ENCODE results near the gene HSFX3.

The HSFX3 gene

GRCh38 chrX:149511081-149511480 is 38.6 kb downstream of the HSFX3 start:
- no peak for ATAC-seq
- TF ChIP-seq ISL1 (CRISPR knock-in tag; IDR thresholded peaks at IDR 0.05) (no peak), TSHZ2 (CRISPR knock-in tag; IDR thresholded peaks at IDR 0.05) (no peak), TOX (CRISPR knock-in tag; IDR thresholded peaks at IDR 0.05; ENCODE audit: borderline replicate concordance) (no peak), TCF4 (CRISPR knock-in tag; IDR thresholded peaks at IDR 0.05; ENCODE audit: borderline replicate concordance) (no peak), BACH2 (CRISPR knock-in tag; IDR thresholded peaks at IDR 0.05; ENCODE audit: borderline replicate concordance) (no peak), POU6F1 (CRISPR knock-in tag; IDR thresholded peaks at IDR 0.05; ENCODE audit: borderline replicate concordance, low read depth) (no peak), PPARA (CRISPR knock-in tag; IDR thresholded peaks at IDR 0.05; ENCODE audit: borderline replicate concordance) (no peak), ARNTL (CRISPR knock-in tag; IDR thresholded peaks at IDR 0.05; ENCODE audit: borderline replicate concordance, low read depth) (no peak), SNAI2 (CRISPR knock-in tag; IDR thresholded peaks at IDR 0.05) (no peak), ZNF565 (CRISPR knock-in tag; conservative IDR thresholded peaks at IDR 0.05; ENCODE audit: low read depth) (no peak), ZFP30 (CRISPR knock-in tag; IDR thresholded peaks at IDR 0.05) (no peak), ZFP3 (CRISPR knock-in tag; IDR thresholded peaks at IDR 0.05) (no peak), ZNF70 (CRISPR knock-in tag; IDR thresholded peaks at IDR 0.05) (no peak), RARB (CRISPR knock-in tag; IDR thresholded peaks at IDR 0.05) (no peak), ZC3H10 (CRISPR knock-in tag; IDR thresholded peaks at IDR 0.05) (no peak), GLIS3 (CRISPR knock-in tag; IDR thresholded peaks at IDR 0.05) (no peak), OSR1 (CRISPR knock-in tag; IDR thresholded peaks at IDR 0.05) (no peak)

- TF ChIP-seq ESRRG (CRISPR knock-in tag; IDR thresholded peaks at IDR 0.05) (no peak), ZC3H10 (CRISPR knock-in tag; IDR thresholded peaks at IDR 0.05) (no peak), CSRNP3 (CRISPR knock-in tag; IDR thresholded peaks at IDR 0.05) (no peak), ZFP3 (CRISPR knock-in tag; IDR thresholded peaks at IDR 0.05) (no peak), TCF4 (CRISPR knock-in tag; IDR thresholded peaks at IDR 0.05; ENCODE audit: borderline replicate concordance) (no peak), PATZ1 (CRISPR knock-in tag; IDR thresholded peaks at IDR 0.05; ENCODE audit: borderline replicate concordance) (no peak), BACH2 (CRISPR knock-in tag; IDR thresholded peaks at IDR 0.05; ENCODE audit: borderline replicate concordance) (no peak), ISL1 (CRISPR knock-in tag; IDR thresholded peaks at IDR 0.05) (no peak), CREB5 (CRISPR knock-in tag; IDR thresholded peaks at IDR 0.05; ENCODE audit: low read depth) (no peak), OSR1 (CRISPR knock-in tag; IDR thresholded peaks at IDR 0.05) (no peak), ZNF565 (CRISPR knock-in tag; conservative IDR thresholded peaks at IDR 0.05; ENCODE audit: low read depth) (no peak), ZFP30 (CRISPR knock-in tag; IDR thresholded peaks at IDR 0.05) (no peak), PPARA (CRISPR knock-in tag; IDR thresholded peaks at IDR 0.05; ENCODE audit: borderline replicate concordance) (no peak), CSDC2 (CRISPR knock-in tag; IDR thresholded peaks at IDR 0.05) (no peak)
- ATAC-seq: peak; percentile 50; the same call in 2 of the 3 replicates
Observed at GRCh38 chrX:149510386-149510785, 39.3 kb downstream of the HSFX3 start.
